ENCODE measurements around the gene DUS4L.

DUS4L gene

DNA sequence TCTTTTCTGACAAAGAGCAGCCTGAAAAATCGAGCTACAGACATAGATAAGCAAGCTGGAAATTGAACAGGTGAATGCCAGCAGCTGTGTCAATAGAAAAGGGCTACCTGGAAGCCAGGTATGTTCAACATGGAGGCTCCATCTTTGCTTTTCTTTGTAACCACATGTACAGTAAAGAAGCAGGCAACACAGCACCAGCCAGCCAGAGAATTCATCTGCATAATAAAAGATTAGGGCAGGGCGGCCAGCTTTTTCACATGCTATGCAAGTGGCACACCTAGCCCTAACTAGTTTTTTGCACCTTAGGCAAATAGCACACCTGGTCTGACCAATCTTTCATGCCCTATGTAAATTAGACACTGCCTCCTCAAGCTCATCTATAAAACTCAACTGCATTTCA lies 25.8 kb upstream of the DUS4L start:
- no peak for DNase-seq (ENCODE audit: low read depth)
- TF ChIP-seq, protein P1, sequence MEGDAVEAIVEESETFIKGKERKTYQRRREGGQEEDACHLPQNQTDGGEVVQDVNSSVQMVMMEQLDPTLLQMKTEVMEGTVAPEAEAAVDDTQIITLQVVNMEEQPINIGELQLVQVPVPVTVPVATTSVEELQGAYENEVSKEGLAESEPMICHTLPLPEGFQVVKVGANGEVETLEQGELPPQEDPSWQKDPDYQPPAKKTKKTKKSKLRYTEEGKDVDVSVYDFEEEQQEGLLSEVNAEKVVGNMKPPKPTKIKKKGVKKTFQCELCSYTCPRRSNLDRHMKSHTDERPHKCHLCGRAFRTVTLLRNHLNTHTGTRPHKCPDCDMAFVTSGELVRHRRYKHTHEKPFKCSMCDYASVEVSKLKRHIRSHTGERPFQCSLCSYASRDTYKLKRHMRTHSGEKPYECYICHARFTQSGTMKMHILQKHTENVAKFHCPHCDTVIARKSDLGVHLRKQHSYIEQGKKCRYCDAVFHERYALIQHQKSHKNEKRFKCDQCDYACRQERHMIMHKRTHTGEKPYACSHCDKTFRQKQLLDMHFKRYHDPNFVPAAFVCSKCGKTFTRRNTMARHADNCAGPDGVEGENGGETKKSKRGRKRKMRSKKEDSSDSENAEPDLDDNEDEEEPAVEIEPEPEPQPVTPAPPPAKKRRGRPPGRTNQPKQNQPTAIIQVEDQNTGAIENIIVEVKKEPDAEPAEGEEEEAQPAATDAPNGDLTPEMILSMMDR (IDR thresholded peaks at IDR 0.05; ENCODE audit: control insufficient read depth, extremely low read depth, insufficient read depth), result no peak

DNA sequence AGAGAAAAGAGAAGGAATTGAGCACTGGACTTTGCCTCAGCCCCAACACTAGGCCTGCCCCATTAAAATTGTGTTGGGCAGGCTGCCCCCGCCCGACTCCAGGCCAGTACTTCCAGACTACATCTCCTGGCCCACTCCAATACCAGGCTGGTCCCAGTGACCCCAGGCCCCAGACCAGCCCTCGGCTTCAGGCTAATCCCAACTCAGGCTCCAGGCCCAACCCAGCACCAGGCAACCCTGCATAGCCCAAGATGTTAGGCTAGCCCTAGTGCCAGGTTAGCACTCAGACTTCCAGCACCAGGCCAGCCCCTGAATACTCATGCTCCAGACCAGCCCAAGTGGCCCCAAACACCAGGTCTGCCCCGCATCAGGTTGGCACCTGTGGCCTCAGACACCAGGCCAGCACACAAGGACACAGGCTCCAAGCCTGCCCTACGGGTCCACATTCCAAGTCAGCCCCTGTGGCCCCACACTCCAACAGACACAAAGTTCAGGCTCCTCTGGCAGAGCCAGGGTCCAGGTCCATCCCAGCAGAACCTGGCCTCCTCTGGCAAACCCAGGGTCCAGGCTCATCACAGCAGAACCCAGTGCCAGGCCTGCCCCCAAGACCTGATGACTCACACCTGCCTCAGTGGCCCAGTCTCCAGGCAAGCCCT lies 20.3 kb upstream of the DUS4L start:
- H3K4me3 ChIP-seq (ENCODE audit: low read depth, low read length), result no peak overlapping the region
- no peak for DNase-seq (ENCODE audit: low read depth)
- TF ChIP-seq, protein P1 (IDR thresholded peaks at IDR 0.05; ENCODE audit: control insufficient read depth, extremely low read depth, insufficient read depth), result no peak

More for the DNA sequence above, 25.8 kb upstream of the DUS4L start:
- H3K4me3 ChIP-seq (ENCODE audit: low read depth, low read length), result no peak overlapping the region

DNA sequence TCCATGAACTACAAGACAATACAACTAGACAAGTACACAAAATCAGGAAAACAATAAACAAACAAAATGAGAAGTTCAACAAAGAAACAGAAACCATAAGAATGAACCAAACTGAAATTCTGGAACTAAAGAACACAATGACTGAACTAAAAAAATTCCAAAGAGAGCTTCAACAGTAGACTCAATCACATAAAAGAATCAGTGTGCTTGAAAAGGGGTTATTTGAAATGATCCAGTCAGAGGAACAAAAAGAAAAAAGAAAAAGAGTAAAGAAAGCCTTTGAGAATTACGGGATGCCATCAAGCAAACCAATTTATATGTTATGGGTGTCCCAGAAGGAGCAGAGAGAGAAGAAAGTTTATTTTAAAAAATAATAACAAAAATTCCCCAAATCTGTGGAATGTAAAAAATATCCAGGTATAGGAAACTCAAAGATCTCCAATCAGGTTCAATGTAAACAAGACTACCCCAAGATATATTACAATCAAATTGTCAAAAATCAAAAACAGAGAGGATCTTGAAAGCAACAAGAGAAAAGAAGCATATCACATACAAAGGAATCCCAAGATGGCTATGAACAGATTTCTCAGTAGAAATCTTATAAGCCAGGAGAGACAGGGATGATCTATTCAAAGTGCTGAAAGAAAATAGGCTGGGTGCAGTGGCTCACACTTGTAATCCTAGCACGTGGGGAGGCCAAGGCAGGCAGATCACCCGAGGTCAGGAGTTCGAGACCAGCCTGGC lies 18.8 kb upstream of the DUS4L start:
- H3K4me3 ChIP-seq (ENCODE audit: low read depth, low read length), result no peak overlapping the region
- TF ChIP-seq, protein P1 (IDR thresholded peaks at IDR 0.05; ENCODE audit: control insufficient read depth, extremely low read depth, insufficient read depth), result no peak
- DNase-seq (ENCODE audit: low read depth), result no peak

DNA sequence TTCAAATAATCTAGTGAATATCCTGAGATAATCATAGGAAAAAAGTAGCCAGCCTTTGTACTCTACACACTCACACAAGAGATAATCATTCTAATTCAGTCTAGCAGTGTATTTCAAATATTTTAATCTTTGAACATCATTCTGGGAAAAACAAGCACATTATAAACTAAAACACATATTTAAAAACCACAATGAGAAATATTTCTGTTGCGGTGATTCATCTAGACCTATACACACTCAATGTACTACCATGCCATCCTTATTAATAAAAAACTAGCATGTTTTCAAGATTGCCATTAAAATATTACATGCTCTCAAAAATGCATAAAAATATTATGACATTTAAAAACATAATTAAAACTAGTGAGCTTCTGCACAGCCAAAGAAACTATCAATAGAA lies 11.8 kb upstream of the DUS4L start:
- TF ChIP-seq, protein P1 (IDR thresholded peaks at IDR 0.05; ENCODE audit: control insufficient read depth, extremely low read depth, insufficient read depth), result no peak
- DNase-seq (ENCODE audit: low read depth), result no peak

DNA sequence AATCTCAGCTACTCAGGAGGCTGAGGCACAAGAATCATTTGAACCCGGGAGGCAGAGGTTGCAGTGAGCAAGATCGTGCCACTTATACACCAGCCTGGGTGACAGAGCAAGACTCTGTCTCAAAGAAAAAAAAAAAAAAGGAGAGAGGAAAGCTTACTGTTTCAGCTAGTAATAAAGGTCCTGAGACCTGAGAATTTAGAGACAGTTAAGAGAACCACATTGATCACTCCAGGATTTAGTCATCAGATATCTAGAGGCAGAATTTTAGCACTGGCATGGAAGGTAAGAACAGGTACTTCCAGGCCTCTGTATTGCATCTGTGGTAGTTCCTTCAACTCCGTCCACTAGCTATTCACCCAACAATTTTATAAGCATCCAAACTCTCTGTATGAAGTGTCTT lies 7.9 kb upstream of the DUS4L start:
- no peak overlapping the region for H3K4me3 ChIP-seq (ENCODE audit: low read depth, low read length)
- TF ChIP-seq, protein P1 (IDR thresholded peaks at IDR 0.05; ENCODE audit: control insufficient read depth, extremely low read depth, insufficient read depth), result no peak
- no peak for DNase-seq (ENCODE audit: low read depth)

More for the DNA sequence above, 11.8 kb upstream of the DUS4L start:
- H3K4me3 ChIP-seq (ENCODE audit: low read depth, low read length), result no peak overlapping the region

DNA sequence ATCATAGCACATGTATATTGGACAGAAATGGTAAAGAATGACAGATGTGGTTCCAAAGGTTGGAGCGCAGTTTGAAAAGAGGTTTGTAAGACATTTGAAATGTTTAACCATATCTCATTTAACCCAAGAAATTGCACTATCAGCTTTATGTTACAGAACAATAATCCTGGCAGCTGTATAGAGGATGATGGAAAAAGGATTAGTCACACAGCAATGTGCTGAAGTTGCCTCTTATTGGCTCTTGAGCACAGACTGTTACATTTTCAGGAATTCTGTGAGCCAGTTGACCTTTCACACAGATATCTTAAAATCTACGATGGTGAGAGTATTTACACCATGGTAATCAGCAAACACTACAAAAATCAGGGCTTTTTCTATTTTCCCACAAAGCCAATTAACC lies 3.9 kb upstream of the DUS4L start:
- no peak for DNase-seq (ENCODE audit: low read depth)
- H3K4me3 ChIP-seq (ENCODE audit: low read depth, low read length), result no peak overlapping the region
- TF ChIP-seq, protein P1 (IDR thresholded peaks at IDR 0.05; ENCODE audit: control insufficient read depth, extremely low read depth, insufficient read depth), result no peak
